GM12878 (cell line): ENCODE measurements around the gene TNS4. TPM values are rescaled to one million over a fixed set of nuclear protein-coding genes. Genes with fewer than 3 reads are reported as not detected.

Experiments
- ATAC-seq: fragments of 200-7000 bp; cut with Tn5 transposase; 3 replicates; pipeline ENCODE4 v1.9.1; 2020; ENCODE audit warnings: mild to moderate bottlenecking, moderate library complexity
- BruUV-seq: library from RNA; stranded (reverse); fragments of 400-500 nt; replicated peaks from 2 replicates; lab custom pipeline; 2021; lab: Mats Ljungman, UMichigan
- CTCF ChIA-PET: fragments of 300-600 bp; sonication (Branson Sonifier 250); formaldehyde crosslinking; extraction: SDS; loops from one replicate; lab custom pipeline; 2021; ENCODE audit warnings: inconsistent platforms; lab: Yijun Ruan, JAX
- POLR2A ChIA-PET: fragments of 350-600 bp; formaldehyde crosslinking; extraction: SDS; loops from one replicate; lab custom pipeline; 2021; ENCODE audit warnings: inconsistent platforms; lab: Charles Lee
- RAD21 ChIA-PET: fragments of 300-600 bp; sonication (Branson Sonifier 250); formaldehyde crosslinking; loops from one replicate; lab custom pipeline; 2023; ENCODE audit warnings: antibody characterized with exemption; ENCODE audit not compliant: unreplicated experiment; lab: Charles Lee
- SMC1A ChIA-PET: fragments of 300-600 bp; sonication (Branson Sonifier 250); formaldehyde crosslinking; loops from one replicate; lab custom pipeline; 2023; ENCODE audit not compliant: unreplicated experiment, uncharacterized antibody; lab: Charles Lee
- DNase-seq: peaks from one replicate; pipeline ENCODE4 v3.0.0-alpha.2; 2011; ENCODE audit warnings: low read depth, low spot score
- FAIRE-seq: peaks from 3 replicates; lab custom pipeline; 2011; peaks lifted over from hg19 to GRCh38; lab: Jason Lieb, UNC
- H2AFZ ChIP-seq: 2 replicates; pipeline ENCODE4 v1.6.0; 2011; ENCODE audit warnings: low read depth, low read length, control low read depth; ENCODE audit not compliant: control insufficient read depth
- H3K27ac ChIP-seq: 2 replicates; pipeline ENCODE4 v1.5.1; 2011; ENCODE audit warnings: control low read depth; ENCODE audit not compliant: control insufficient read depth, insufficient read depth
- H3K27me3 ChIP-seq, 2 experiments: replicated peaks in 1 of 2; 2 replicates each; pipeline versions ENCODE4 v1.6.0 to v1.6.1; 2011; ENCODE audit warnings: low read length in 1 of 2; ENCODE audit not compliant: control insufficient read depth in 2 of 2, insufficient read depth in 2 of 2
- H3K36me3 ChIP-seq, 2 experiments: 2 replicates each; pipeline ENCODE4 v1.5.1; 2011; ENCODE audit warnings: low read length in 1 of 2; ENCODE audit not compliant: control insufficient read depth in 2 of 2, insufficient read depth in 2 of 2
- H3K4me1 ChIP-seq: 2 replicates; pipeline ENCODE4 v1.6.1; 2011; ENCODE audit warnings: mild to moderate bottlenecking, low read length, moderate library complexity, mixed read lengths; ENCODE audit not compliant: control insufficient read depth, insufficient read depth
- H3K4me2 ChIP-seq: 2 replicates; pipeline ENCODE4 v1.6.0; 2011; ENCODE audit warnings: control low read depth; ENCODE audit not compliant: control insufficient read depth, insufficient read depth
- H3K4me3 ChIP-seq: fragments of 200-600 bp; sonication (generic); 2 replicates; pipeline ENCODE4 v1.5.1; 2016
- H3K79me2 ChIP-seq: 2 replicates; pipeline ENCODE4 v1.6.0; 2011; ENCODE audit warnings: low read length; ENCODE audit not compliant: control insufficient read depth, insufficient read depth
- H3K9ac ChIP-seq: 2 replicates; pipeline ENCODE4 v1.8.0; 2011; ENCODE audit warnings: low read length, control low read depth, mixed read lengths; ENCODE audit not compliant: control insufficient read depth, insufficient read depth
- H3K9me3 ChIP-seq: replicated peaks from 3 replicates; pipeline ENCODE4 v1.5.1; 2011; ENCODE audit warnings: mild to moderate bottlenecking, low read length; ENCODE audit not compliant: control insufficient read depth, insufficient read depth
- H4K20me1 ChIP-seq: 2 replicates; pipeline ENCODE4 v1.6.0; 2011; ENCODE audit not compliant: control insufficient read depth, insufficient read depth
- CEBPB ChIP-seq, 2 experiments: fragments of 150-350 bp in 1 of 2; IDR thresholded peaks; 2 replicates each; pipeline ENCODE4 v1.6.1; 2012 to 2014; ENCODE audit warnings: low read depth in 2 of 2, low read length in 2 of 2, borderline replicate concordance in 1 of 2, inconsistent platforms in 1 of 2
- CHD1 ChIP-seq: IDR thresholded peaks from 2 replicates; pipeline ENCODE4 v1.6.1; 2012; ENCODE audit warnings: low read depth, low read length, improper control_type of control experiment
- EP300 ChIP-seq, 2 experiments: fragments of 150-350 bp in 1 of 2; IDR thresholded peaks; 2 replicates each; pipeline ENCODE4 v1.6.1; 2011 to 2012; ENCODE audit warnings: low read depth in 2 of 2, low read length in 2 of 2, borderline replicate concordance in 1 of 2, improper control_type of control experiment in 1 of 2, inconsistent platforms in 1 of 2; ENCODE audit not compliant: control insufficient read depth in 1 of 2
- EZH2 ChIP-seq: IDR thresholded peaks from 2 replicates; pipeline ENCODE4 v1.6.1; 2012; ENCODE audit warnings: low read depth, mild to moderate bottlenecking, control low read depth, inconsistent platforms, low read length, borderline replicate concordance; ENCODE audit not compliant: control insufficient read depth
- IKZF2 ChIP-seq, 2 experiments: fragments of 450-650 bp; IDR thresholded peaks; 2 replicates each; pipeline ENCODE4 v1.6.1; 2017; ENCODE audit warnings: mild to moderate bottlenecking in 2 of 2, moderate library complexity in 2 of 2
- MYB ChIP-seq: fragments of 150-350 bp; IDR thresholded peaks from 2 replicates; pipeline ENCODE4 v1.6.1; 2014; ENCODE audit warnings: mild to moderate bottlenecking, low read depth, low read length, borderline replicate concordance
- PML ChIP-seq: IDR thresholded peaks from 2 replicates; pipeline ENCODE4 v1.6.1; 2012; ENCODE audit warnings: low read length, inconsistent platforms
- RAD51 ChIP-seq: fragments of 450-650 bp; IDR thresholded peaks from 2 replicates; pipeline ENCODE4 v1.6.1; 2016; ENCODE audit warnings: moderate library complexity, mild to moderate bottlenecking, inconsistent platforms
- SMAD1 ChIP-seq: fragments of 450-650 bp; IDR thresholded peaks from 2 replicates; pipeline ENCODE4 v1.6.1; 2018; ENCODE audit warnings: mild to moderate bottlenecking, low read depth; ENCODE audit not compliant: partially characterized antibody
- TCF12 ChIP-seq: IDR thresholded peaks from 2 replicates; pipeline ENCODE4 v1.6.1; 2011; ENCODE audit warnings: low read depth, mild to moderate bottlenecking, low read length
- WRNIP1 ChIP-seq: IDR thresholded peaks from 2 replicates; pipeline ENCODE4 v1.6.1; 2011; ENCODE audit warnings: low read depth, low read length, improper control_type of control experiment, borderline replicate concordance
- ZBED1 ChIP-seq: IDR thresholded peaks from 2 replicates; pipeline ENCODE4 v1.6.1; 2016; ENCODE audit warnings: borderline replicate concordance
- ZNF207 ChIP-seq: fragments of 450-650 bp; IDR thresholded peaks from 2 replicates; pipeline ENCODE4 v1.6.1; 2014; ENCODE audit warnings: antibody characterized with exemption, mild to moderate bottlenecking, borderline replicate concordance
- ZSCAN29 ChIP-seq: fragments of 450-650 bp; IDR thresholded peaks from 2 replicates; pipeline ENCODE4 v1.6.1; 2017; ENCODE audit warnings: mild to moderate bottlenecking, moderate library complexity
- WGBS: methylation state at CpG from one replicate; pipeline ENCODE4 v1.1.6; 2016; ENCODE audit warnings: low lambda C conversion rate; ENCODE audit not compliant: insufficient replicate concordance, insufficient coverage; ENCODE audit errors: missing lambda C conversion rate; 5-methylcytosine and 5-hydroxymethylcytosine counted together
- in situ Hi-C: fragments of 300-500 bp; cut with MboI; formaldehyde crosslinking; loops from 9 replicates; pipeline ENCODE4 v1.14.3; 2018; ENCODE audit warnings: mixed read lengths
- intact Hi-C: fragments of 100-400 bp; cut with micrococcal nuclease; formaldehyde crosslinking; loops from one replicate; pipeline ENCODE4 v1.14.2; 2022; ENCODE audit not compliant: unreplicated experiment
- polyA plus RNA-seq, 11 experiments: library from polyadenylated mRNA; depleted of rRNA in 4 of 11; unstranded in 6 of 11; stranded (reverse) in 5 of 11; fragments of >200 nt; fragmentation: Nextera tagmentation in 4 of 11; fragmentation: Illumina TruSeq in 1 of 11; extraction: Ambion mirVana in 4 of 11; extraction: Trizol in 1 of 11; gene quantifications; 1 replicate in 1 of 11; 2 replicates in 10 of 11; pipeline versions ENCODE4 v1.2.1 to v1.2.3, GENCODE V29; 2011 to 2016; ENCODE audit warnings: inconsistent platforms in 2 of 11, missing spikeins in 2 of 11, low read depth in 1 of 11
- total RNA-seq, 4 experiments: library from RNA; depleted of rRNA in 3 of 4; stranded (reverse); fragments of >200 nt in 3 of 4; fragmentation: Illumina TruSeq in 1 of 4; extraction: Trizol in 1 of 4; gene quantifications; 2 replicates each; pipeline versions ENCODE4 v1.2.1 to v1.2.3, GENCODE V29; 2013 to 2021
- TF ChIP-seq, protein P1 (sequence below): fragments of 450-650 bp; IDR thresholded peaks from 2 replicates; pipeline ENCODE4 v1.6.1; 2016; ENCODE audit warnings: mild to moderate bottlenecking
- TF ChIP-seq, protein P2 (sequence below): fragments of 150-350 bp; IDR thresholded peaks from 2 replicates; pipeline ENCODE4 v1.6.1; 2014; ENCODE audit warnings: mild to moderate bottlenecking, low read depth, low read length
- TF ChIP-seq, protein P3 (sequence below): fragments of 450-650 bp; IDR thresholded peaks from 2 replicates; pipeline ENCODE4 v1.6.1; 2016; ENCODE audit warnings: mild to moderate bottlenecking, moderate library complexity, borderline replicate concordance

Gene TNS4
- total and polyA plus RNA-seq, 10 of the 15 experiments (the other 5 are each of a cell fraction or from before 2014, with no cell fraction given): 0.10 to 0.90 (median 0.68) TPM; not detected in 2

DNA sequence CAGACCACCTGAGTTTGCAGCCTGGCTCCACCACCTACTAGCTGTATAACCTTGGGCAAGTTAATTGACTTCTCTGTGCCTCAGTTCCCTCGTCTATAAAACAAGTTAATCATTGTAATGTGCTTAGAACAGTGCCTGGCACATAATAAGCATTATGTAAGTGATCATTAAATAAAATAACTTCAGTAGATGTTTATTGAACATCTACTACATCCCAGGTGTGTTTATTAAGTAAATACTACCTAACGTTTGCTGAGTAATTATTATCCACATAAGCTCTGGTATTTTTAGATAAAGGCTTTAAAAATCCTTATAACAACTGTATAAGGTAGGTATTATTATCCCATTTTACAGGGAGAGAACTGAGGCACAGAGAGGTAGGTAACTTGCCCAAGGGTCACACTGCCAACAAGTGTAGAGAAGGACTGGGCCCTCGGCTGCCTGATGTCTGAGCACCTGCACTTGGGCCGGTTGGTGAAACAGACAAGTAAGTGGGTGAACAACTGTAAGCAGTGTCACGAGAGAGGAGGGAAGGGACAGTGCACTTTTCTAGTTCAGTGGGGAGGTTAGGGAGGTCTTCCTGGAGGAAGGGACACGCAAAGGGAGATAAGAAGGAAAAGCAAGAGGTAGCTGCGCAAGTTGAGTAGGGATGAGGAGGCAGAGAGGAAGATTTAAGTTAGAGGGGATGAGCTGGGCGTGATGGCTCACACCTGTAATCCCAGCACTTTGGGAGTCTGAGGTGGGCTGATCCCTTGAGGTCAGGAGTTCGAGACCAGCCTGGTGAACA lies 4.6 kb downstream of the TNS4 start:
- RAD21 ChIA-PET: interaction anchor here (1.2 kb wide), 1 partner anchor 14 kb away, joined by 3 read pairs; no protein-coding TSS in a partner anchor
- intact Hi-C loops: no loop called here
- FAIRE-seq: no peak

More for the DNA sequence above, 4.6 kb downstream of the TNS4 start:
- H3K4me1 ChIP-seq: no peaks in the 10 kb centered on the region
- H3K36me3 ChIP-seq: no peaks in the 10 kb centered on the region
- no peaks in the 10 kb centered on the region for H4K20me1 ChIP-seq
- H3K9me3 ChIP-seq: no peaks in the 10 kb centered on the region
- SMC1A ChIA-PET: interaction anchor here (0.9 to 1.5 kb wide), 5 partner anchors 11 to 48 kb away, joined by 3 to 5 read pairs (median 3); no protein-coding TSS in a partner anchor
- H3K4me3 ChIP-seq: no peak overlapping the region
- DNase-seq: no peak
- POLR2A ChIA-PET: interaction anchor here (0.7 kb wide), 1 partner anchor 16 kb away, joined by 3 read pairs; no protein-coding TSS in a partner anchor
- H3K27me3 ChIP-seq: peaks cover 0 to 9% of the 10 kb centered on the region in 2 experiments; a peak in 2 of 4 replicates
- TF ChIP-seq SMAD1: no peak
- TF ChIP-seq TCF12: no peak
- TF ChIP-seq CEBPB (IDR thresholded peaks at IDR 0.05; ENCODE audit: borderline replicate concordance in 1 of 2, low read depth in 2 of 2, low read length in 2 of 2): no peak
- TF ChIP-seq ZNF207: no peak
- TF ChIP-seq ZBED1: no peak
- no peak for TF ChIP-seq IKZF2 (IDR thresholded peaks at IDR 0.05)
- no peak for TF ChIP-seq RAD51
- no peak for TF ChIP-seq CHD1
- TF ChIP-seq ZSCAN29: no peak
- TF ChIP-seq, protein P1, sequence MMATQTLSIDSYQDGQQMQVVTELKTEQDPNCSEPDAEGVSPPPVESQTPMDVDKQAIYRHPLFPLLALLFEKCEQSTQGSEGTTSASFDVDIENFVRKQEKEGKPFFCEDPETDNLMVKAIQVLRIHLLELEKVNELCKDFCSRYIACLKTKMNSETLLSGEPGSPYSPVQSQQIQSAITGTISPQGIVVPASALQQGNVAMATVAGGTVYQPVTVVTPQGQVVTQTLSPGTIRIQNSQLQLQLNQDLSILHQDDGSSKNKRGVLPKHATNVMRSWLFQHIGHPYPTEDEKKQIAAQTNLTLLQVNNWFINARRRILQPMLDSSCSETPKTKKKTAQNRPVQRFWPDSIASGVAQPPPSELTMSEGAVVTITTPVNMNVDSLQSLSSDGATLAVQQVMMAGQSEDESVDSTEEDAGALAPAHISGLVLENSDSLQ: no peak
- no peak for TF ChIP-seq WRNIP1
- TF ChIP-seq, protein P2, sequence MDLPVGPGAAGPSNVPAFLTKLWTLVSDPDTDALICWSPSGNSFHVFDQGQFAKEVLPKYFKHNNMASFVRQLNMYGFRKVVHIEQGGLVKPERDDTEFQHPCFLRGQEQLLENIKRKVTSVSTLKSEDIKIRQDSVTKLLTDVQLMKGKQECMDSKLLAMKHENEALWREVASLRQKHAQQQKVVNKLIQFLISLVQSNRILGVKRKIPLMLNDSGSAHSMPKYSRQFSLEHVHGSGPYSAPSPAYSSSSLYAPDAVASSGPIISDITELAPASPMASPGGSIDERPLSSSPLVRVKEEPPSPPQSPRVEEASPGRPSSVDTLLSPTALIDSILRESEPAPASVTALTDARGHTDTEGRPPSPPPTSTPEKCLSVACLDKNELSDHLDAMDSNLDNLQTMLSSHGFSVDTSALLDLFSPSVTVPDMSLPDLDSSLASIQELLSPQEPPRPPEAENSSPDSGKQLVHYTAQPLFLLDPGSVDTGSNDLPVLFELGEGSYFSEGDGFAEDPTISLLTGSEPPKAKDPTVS: no peak
- TF ChIP-seq, protein P3, sequence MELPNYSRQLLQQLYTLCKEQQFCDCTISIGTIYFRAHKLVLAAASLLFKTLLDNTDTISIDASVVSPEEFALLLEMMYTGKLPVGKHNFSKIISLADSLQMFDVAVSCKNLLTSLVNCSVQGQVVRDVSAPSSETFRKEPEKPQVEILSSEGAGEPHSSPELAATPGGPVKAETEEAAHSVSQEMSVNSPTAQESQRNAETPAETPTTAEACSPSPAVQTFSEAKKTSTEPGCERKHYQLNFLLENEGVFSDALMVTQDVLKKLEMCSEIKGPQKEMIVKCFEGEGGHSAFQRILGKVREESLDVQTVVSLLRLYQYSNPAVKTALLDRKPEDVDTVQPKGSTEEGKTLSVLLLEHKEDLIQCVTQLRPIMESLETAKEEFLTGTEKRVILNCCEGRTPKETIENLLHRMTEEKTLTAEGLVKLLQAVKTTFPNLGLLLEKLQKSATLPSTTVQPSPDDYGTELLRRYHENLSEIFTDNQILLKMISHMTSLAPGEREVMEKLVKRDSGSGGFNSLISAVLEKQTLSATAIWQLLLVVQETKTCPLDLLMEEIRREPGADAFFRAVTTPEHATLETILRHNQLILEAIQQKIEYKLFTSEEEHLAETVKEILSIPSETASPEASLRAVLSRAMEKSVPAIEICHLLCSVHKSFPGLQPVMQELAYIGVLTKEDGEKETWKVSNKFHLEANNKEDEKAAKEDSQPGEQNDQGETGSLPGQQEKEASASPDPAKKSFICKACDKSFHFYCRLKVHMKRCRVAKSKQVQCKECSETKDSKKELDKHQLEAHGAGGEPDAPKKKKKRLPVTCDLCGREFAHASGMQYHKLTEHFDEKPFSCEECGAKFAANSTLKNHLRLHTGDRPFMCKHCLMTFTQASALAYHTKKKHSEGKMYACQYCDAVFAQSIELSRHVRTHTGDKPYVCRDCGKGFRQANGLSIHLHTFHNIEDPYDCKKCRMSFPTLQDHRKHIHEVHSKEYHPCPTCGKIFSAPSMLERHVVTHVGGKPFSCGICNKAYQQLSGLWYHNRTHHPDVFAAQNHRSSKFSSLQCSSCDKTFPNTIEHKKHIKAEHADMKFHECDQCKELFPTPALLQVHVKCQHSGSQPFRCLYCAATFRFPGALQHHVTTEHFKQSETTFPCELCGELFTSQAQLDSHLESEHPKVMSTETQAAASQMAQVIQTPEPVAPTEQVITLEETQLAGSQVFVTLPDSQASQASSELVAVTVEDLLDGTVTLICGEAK: no peak
- no peak for TF ChIP-seq EZH2
- TF ChIP-seq MYB: no peak
- no peak for TF ChIP-seq PML
- TF ChIP-seq EP300 (IDR thresholded peaks at IDR 0.05; ENCODE audit: borderline replicate concordance in 1 of 2, control insufficient read depth in 1 of 2, low read depth in 2 of 2, low read length in 2 of 2): no peak
- no peak for ATAC-seq
- H3K9ac ChIP-seq: no peak overlapping the region
- 39% methylated on average over 8 of the region's 9 CpGs for WGBS
- H3K79me2 ChIP-seq: no peaks in the 10 kb centered on the region
- CTCF ChIA-PET: interaction anchor here (0.7 to 1.2 kb wide), 2 partner anchors 19 to 21 kb away, joined by 3 read pairs; no protein-coding TSS in a partner anchor
- no peak overlapping the region for H3K27ac ChIP-seq
- no peak overlapping the region for H3K4me2 ChIP-seq
- H2AFZ ChIP-seq: no peak overlapping the region
- BruUV-seq: no TSS peak
- in situ Hi-C loops: no loop called here
